ENCODE results near the gene F8.
"Not testable (repeated sequence)": the region's sequence is repeated elsewhere in the genome, so short reads cannot be mapped to it uniquely, and the experiment has no call there.

The F8 gene

DNA sequence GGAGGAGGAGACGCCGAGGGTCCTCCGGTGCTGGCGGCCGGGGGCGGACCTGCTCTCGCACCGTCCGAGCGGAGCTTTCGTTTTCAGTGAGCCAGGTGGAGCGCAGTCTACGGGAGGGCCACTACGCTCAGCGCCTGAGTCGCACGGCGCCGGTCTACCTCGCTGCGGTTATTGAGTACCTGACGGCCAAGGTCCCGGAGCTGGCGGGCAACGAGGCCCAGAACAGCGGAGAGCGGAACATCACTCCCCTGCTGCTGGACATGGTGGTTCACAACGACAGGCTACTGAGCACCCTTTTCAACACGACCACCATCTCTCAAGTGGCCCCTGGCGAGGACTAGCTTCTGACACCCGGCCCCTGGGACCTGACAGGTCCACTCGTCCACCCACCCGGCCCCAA lies 137.5 kb downstream of the F8 start:
- not testable (repeated sequence) for DNase-seq (ENCODE audit: low read depth)

DNA sequence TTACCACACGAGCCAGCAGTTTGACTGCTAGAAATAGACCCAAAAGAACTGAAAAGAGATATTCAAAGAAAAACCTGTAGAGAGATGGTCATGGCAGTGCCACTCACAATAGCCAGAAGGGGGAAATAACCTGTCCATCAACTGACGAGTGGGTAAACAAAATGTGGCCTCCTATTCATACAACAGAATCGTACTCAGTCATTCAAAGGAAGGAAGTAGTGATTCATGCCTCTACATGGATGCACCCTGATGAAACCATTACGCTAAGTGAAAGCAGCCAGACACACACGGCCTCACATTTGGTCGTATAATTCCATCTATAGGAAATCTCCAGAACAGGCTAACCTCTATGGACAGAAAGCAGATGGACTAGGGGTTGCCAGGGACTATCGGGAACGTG lies 138.5 kb downstream of the F8 start:
- DNase-seq (ENCODE audit: low read depth): not testable (repeated sequence)

- DNase-seq (ENCODE audit: low read depth): no peak
These were observed 149.2 kb downstream of the F8 start for GRCh38 chrX:154873329-154873728.

DNA sequence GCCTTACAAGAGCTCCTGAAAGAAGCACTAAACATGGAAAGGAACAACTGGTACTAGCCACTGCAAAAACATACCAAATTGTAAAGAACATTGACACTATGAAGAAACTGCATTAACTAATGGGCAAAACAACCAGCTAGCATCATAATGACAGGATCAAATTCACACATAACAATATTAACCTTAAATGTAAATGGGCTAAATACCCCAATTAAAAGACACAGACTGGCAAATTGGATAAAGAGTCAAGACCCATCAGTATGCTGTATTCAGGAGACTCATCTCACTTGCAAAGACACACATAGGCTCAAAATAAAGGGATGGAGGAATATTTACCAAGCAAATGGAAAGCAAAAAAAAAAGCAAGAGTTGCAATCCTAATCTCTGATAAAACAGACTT lies 154.0 kb downstream of the F8 start:
- DNase-seq (ENCODE audit: low read depth): not testable (repeated sequence)

DNA sequence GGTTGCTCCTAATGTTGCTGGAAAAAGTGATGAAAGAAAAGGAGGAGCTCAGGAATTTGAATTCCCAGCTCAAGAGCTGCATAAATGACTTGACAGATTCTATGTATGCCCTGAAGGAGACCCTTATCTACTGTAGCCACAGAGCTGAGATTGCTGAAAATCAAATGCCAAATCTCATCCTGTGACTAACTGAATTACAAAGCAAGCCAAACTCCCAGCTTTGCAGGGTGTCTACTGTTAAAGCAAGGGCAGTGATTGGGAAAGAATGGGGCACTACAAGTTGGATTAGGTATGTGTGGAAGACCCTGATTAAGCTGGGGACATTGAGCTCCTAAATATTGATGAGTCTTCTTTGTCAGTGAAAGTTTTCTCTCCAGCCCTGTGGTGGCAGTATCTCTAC lies 167.3 kb downstream of the F8 start:
- no peak for DNase-seq (ENCODE audit: low read depth)

GRCh38 chrX:154850957-154851611 lies 171.4 kb downstream of the F8 start:
- no peak for DNase-seq (ENCODE audit: low read depth)

GRCh38 chrX:154840856-154841255 lies 181.7 kb downstream of the F8 start:
- DNase-seq (ENCODE audit: low read depth): no peak

DNA sequence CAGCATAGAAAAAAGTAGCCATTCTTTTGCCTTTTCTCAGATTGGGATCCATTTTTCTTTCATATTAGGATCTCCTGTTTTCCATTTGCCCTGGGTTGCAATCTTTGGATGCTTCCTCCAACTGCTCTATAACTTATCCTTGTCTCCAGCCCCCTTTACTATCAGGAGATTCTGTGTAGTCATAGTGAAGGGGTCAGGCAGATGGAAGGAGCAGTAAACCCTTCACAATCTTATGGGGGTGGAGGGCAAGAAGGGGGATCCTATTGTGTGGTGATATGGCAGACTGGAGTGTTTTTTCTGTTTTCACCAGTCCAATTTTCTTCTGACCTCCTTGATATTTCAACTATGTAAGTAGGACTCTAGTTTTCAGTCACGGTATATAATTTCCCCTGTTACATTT lies 186.4 kb downstream of the F8 start:
- no peak for DNase-seq (ENCODE audit: low read depth)

GRCh38 chrX:154834562-154834961 lies 188.0 kb downstream of the F8 start, which contains the start of gene SMIM9:
Gene SMIM9, minus strand, starts transcription at chrX:154834662. Its CDS starts 3,806 bp downstream, at chrX:154830856.
- no peak for DNase-seq (ENCODE audit: low read depth)

DNA sequence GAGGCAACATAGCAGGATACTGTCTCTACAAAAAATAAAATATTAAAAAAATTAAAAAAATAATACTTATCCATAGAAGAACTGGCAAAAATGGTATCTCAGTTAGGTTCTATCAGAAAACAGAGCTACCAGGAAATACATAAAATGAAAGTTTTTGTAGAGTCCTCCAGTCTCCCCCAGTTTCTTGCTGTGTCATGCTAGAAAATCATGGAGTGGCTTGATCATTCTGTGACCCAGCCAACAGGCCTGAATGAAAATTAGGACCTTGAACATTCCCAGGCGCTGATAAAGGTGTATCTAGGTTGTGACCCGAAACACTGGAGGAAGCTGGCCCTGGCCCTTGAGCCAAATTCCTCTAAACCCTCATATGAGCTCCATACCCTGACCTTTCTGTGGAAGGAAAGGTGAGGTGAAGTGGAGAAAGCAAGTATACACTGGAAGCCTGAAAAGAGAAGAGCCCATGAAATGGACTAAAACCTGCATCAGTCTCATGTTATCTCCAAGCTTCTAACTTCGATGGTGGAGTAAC lies 188.7 kb downstream of the F8 start:
- DNase-seq (ENCODE audit: low read depth): no peak

- DNase-seq (ENCODE audit: low read depth): no peak
These were observed 192.5 kb downstream of the F8 start for GRCh38 chrX:154829926-154830442.

DNA sequence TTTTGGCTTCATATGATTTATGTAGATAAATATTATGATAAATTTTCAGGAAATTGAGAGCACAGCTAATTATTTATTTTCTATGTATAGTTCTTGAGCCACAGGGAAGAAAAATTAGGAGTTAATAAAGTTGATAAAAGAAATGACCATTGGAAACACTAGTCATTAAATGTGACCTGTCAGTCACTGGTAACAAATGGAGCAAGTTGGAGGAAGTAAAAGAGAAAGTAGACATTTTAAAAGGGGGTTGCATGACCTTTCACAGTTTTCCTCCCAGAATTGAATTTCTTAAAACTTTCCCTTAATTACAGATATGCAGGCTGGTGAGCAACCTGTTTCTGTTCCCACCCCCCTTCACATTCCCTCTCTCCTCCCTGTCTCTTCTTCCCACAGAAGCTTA lies 193.4 kb downstream of the F8 start:
- no peak for DNase-seq (ENCODE audit: low read depth)

GRCh38 chrX:154828016-154828408 lies 194.5 kb downstream of the F8 start:
- no peak for DNase-seq (ENCODE audit: low read depth)

DNA sequence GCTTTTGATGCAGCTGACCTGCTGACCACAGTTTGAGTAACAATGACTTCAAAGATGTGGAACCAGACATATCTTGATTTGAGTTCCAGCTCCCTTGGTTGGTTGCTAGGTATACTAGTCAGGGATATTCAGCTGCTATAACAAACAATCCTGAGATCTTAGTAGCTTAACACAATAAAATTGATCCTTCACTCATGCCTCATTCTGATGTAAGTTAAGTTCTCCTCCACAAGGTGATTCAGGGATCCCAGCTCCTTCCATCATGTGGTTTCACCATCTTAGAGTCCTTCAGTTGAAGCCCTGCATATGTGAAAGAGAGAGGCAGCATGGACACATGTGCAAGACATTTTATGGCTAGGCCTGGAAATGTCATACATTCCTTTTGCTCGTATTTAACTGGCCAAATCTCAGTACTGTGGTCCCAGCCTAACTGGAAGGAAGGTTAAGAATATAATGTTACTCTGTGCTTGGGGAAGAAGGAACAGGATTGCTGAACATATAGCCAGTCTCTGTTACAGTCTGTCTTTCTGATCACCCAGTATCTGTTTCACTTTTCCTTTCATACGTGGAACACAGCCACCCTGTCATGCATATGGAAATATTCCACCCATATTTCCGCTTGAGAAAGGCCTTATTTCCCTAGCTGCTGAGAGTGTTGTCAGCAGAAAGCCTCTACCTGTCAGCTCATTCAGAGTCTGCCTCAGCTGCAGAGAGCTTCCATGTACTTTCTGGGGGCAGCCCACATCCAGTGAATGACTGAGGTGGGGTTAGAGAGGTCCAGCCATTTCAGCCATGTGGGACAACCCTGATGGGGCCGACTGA lies 195.1 kb downstream of the F8 start:
- DNase-seq (ENCODE audit: low read depth): no peak

- not testable (repeated sequence) for DNase-seq (ENCODE audit: low read depth)
These were observed 196.9 kb downstream of the F8 start for GRCh38 chrX:154825586-154825985.

DNA sequence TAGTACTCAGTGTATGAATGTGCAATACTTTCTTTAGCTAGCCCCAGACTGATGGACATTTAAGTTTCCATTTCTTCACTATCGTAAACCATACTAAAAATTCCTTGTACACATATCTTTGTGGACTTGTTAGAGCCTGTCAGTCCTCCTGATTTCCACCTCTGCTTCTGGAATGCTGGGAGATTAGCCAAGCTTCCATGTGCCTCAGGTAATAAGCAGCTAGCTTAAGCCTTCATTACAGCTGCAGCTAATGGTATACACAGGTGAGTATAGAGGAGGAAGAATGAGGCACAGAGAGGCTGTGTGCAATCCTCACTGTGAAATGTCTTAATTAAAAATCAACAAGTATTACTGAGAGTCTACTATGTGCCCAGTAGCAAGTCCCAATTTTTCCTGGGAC lies 197.9 kb downstream of the F8 start:
- DNase-seq (ENCODE audit: low read depth): no peak

DNA sequence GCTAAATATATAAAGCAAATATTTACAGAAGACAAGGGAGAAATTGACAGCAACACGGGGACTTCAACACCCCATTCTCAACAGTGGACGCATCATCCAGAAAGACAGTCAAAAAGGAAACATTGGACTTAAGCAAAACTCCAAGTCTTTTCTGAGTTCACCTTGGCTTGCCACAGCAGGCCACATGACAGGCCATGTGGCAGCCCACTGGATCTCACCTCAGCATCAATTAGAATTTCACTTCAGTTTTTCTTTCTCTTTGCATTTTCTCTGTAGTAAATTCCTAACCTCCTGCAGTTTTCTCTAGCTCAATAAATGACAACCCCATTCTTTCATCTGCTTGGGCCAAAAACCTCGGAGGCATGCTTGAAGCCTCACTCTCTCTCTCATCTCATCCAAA lies 200.5 kb downstream of the F8 start:
- DNase-seq (ENCODE audit: low read depth): no peak

DNA sequence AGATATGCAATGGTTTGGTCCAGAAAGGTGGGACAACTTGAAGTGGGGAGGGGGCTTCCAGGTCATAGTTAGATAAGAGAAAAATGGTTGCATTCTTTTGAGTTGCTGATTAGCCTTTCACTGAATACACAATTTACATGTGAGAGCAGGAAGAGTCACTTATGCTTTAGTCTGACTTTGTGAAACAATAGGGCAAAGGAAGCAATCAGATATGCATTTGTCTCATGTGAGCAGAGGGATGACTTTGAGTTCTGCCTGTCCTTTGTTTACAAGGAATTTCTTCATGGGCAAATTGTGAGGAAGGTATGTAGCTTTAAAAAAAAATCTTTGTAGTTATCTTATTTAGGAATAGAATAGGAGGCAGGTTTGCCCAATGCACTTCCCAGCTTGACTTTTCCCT lies 201.0 kb downstream of the F8 start:
- DNase-seq (ENCODE audit: low read depth): no peak

DNA sequence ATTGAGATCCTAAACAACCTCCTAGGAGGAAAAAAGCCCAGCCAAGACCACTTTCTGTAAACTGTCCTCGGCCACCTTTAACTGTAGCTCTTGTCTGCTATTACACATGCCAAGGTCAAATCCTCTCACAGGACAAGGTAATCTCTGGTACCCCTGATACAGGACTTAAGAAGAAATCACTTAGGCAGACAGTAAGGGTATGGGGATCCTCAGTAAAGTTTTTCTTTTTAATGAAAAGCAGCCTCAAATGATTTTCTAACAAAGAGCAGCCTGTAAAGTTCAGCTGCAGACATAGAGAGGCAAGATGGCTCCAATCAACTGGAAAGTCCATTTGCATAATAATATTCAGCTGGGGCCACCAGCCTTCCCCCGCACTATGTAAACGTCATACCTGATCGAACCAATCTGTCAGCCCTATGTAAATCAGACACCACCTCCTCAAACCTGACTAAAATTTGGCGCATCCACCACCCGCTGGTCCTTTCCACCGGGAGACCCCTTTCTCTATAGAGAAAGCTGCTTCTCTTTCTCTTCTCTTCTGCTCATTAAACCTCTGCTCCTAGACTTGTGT lies 202.7 kb downstream of the F8 start:
- no peak for DNase-seq (ENCODE audit: low read depth)

DNA sequence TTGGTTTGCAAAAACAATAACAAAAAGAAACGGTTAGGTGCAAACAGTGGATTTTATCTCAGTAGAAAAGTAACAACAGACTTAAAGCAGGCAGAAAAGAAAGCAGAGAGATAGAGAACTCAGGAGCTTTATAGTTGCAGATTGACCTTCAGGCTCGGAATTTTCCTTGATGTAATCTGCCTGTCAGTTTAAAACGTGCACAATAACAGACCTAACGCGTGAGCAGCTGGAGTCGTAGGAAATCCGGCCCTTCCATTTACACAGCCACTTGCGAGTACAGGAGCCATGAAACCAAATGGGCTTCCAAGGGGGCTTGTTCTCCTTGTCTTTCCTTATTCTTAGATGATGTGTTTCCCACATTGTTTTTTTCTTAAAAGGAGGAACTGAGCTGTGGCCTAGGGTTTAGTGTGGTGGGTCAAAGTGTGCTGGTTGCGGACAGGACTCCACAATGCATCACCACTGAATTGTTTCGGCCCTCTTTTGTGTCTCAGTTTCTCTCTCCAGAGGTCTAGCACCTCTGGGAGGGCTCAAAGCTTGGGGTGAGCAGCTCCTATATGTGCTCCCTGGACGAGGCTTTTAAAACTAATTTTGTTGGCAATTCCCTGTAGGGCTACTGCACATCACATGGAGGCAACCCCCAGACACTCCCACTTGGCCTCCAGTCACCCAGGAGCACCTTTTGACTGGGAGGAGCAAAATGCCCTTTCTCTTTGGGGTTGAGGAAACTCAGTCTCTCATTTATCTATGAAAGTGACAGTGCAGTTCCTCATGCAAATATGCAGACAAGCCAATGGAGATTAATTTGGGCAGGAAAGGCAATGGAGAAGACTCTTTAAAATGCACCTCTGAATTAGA lies 203.4 kb downstream of the F8 start:
- DNase-seq (ENCODE audit: low read depth): no peak

- not testable (repeated sequence) for DNase-seq (ENCODE audit: low read depth)
These were observed 205.4 kb downstream of the F8 start for GRCh38 chrX:154817048-154817618.

Measured in stimulated activated CD8-positive, alpha-beta memory T cell treated with anti-CD3 and anti-CD28 coated beads, Interleukin-15, amount 100 ng/mL, for 24 hours (primary cell).